Left forelimb (tissue), 1 donor: ENCODE measurements around the gene AAR2.

ENCODE experiments used
- DNase-seq: peaks from one replicate; pipeline ENCODE4 v3.0.0-alpha.2; 2018; ENCODE audit warnings: low spot score

The AAR2 gene

DNA sequence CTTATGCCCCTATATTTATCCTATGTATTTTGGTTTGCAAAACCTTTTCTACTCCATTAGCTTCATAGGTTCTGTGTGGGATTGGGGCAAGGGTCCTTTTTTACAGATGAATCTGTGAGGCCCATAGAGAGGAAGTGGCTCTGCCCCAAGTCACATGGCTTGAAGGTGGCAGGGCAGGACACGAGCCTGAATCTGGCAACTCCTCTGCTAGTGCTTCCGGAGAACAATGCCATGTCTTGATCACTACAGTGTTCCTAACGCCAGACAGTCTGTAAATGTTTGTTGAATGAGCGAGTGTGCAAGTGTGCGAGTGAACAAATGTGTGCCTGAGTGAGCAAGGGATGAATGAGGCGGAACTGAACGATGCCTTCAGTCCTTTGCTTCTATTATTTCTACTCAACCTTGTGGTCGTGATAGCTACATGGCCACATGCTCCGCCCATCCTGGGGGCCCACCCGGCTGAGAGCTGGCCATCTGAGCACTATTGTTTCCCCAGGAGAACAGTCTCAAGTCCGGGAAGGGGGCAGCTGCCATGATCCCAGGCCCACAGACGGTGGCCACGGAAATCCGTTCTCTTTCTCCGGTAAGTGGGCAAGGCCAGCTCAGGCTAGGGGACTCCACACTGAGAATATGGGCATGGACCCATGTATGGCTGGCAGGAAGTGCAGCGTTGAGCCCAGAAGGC, 17.8 kb upstream of the AAR2 start:
- DNase-seq: no peak

DNA sequence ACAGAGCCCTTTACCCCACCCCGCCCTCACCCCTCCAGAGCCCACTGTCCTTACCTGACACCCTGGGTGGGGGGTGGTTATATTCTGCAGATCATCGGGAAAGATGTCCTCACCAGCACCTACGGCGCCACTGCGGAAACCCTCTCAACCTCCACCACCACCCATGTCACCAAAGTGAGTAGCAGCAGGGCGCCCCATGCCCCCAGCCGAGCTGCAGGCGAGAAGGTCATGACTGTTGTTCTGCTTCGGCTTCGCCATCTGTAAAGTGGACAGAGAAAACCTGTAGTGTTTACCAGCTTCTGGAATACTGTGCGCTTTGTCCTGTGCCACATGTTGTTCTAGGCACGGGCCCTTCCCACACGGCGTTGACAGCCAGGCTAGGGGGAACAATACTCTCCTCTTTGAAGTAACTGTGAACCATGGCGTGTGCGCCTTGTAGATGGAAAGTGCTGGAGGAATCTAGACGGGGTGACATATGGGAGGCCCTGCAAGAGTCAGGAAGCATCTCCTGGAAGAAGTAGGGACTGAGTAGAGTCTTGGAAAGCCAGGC, 16.5 kb upstream of the AAR2 start:
- no peak for DNase-seq

DNA sequence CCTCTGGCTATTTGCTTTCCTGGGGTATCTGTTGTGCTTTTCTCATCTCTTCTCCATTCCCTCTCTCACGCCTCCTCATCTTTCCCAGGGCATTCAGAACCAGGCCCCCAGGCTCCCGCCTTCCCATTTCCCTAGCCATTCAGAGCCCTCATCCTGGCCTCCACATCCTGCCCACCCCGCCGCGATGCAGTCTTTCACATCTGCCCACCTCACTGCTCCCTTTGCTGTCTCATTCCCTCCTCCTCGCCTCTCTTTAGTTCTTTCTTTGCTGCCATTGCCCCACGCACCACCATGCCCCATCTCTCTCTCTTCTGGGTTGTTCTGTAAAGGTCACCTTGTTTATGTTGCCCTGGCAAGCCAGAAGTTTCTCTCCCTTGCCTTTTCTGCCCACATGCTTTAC, 10.6 kb upstream of the AAR2 start:
- no peak for DNase-seq

DNA sequence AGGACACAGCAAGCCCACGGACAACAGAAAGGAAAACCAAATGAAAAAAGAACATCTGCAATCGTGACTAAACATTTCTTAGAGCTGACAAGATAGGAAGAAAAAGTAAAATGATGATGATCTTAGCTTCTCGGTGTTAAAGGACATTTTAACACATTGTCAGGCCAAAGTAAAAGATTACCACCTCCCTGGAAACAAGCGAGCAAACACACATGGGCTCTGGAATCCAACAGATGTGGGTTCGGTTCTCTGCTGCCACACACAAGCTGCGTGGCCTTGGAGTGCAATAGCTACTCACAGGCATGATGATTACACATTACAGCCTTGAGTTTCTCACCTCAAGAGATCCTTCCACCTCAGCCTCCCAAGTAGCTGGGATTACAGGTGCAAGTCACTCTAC, 7.5 kb upstream of the AAR2 start:
- no peak for DNase-seq

DNA sequence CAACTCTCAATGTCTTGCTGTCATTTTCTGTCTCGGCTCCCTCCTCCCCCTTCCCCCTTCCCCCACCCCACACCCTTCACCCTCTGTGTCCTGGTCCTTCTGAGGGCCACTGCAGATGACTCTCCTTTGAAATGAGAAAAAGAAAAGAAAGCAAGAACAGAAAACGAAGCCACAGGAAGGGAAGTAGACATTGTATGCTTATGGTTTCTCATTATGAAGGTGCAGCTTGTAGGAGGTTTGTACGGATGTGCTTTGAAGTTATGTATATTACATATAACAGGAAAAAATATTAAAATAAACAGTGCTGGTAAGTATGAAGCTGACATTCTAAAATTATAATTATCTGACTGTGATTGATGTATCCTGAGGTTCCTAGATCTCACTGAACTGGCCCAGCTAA, 6.3 kb upstream of the AAR2 start:
- DNase-seq: no peak

DNA sequence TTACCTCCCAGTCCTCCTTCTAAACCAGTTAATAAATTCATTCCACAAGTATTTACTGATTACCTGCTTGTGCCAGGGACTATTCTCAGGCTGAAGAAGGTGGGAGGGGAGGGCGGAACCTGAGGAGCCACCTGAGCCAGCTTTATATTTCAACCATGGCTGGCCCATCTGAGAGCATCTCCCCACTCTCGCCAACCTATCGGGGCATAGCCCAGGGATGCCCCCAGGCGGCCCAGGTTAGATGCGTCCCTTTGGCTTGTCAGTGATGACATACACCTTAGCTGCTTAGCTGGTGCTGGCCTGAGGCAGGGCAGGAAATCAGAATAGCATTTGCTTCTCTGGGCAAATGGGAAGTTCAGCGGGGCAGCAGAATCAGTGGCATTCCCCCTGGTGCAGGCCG, 4.9 kb upstream of the AAR2 start:
- DNase-seq: no peak

DNA sequence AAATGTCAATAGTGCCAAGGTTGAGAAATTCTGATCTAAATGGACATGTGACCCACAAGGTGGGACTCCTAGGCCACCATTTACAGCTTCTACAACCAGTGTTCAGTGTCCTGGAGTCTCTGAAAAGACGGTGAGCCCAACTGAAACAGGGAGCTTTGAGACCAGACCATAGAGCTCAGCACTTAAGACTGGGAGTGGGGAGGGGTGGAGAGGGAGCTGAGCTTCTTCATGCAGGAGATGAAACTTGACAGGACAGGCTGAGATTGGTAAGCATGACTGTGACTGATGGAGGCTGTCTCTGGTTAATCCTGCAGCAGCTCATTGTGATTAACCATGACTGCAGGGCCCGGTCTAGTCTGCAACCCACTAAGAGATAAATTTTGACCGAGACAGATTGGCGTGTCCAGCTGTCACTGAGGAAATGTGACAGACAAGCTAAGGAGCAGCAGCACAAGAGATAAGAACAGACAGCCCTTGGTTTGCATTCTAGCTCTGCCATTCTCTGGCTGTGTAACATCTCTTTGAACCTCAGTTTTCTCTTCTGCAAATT, 1.4 kb upstream of the AAR2 start:
- DNase-seq: no peak

DNA sequence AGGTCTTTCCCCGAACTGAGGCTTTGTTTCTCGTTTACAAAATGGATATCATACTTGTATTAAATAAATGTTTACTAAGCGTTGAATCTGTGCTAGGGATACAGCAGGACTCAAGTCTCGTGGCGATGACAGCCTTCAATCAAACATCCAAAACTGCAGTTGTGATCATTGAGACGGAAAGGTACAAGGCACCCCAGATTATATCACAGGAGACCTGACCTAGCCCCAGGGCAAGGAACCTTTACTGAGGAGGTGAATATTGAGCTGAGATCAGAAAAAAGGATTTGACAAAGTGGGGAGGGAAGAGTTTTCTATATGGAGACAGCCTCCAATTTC, 476 bp downstream of the AAR2 start:
- DNase-seq: no peak

DNA sequence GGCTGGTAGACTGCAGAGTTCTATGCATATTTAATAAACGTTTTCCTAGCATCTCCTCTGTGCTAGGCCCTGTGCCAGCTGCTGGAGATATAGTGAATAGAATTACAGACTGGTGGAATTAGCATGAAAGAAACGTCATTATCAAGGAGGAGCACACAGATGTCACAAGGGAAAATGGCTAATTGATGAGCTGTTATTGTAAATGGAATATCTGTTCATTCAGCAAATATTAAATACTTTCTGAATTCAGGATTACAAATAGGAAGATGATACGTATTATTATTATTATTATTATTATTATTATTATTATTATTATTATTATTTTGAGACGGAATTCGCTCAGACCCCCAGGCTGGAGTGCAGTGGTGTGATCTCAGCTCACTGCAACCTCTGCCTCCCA, 1.2 kb downstream of the AAR2 start:
- no peak for DNase-seq

DNA sequence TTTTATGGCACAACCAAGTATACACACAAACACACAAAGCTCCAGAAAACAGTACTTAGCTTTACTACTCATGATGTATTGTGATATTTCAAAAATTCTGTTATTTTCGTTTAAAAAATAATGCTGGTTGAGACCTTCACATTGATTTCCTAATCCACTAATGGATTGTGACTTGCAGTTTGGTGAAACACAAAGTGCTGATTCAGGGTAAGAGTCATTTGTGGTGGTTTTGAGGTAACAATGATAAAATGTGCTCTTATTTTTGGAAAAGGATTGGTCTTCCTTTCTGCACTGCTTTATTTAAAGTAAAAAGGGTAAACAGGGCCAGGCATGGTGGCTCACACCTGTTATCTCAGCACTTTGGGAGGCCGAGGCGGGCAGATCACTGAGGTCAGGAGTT, 1.9 kb downstream of the AAR2 start:
- no peak for DNase-seq

DNA sequence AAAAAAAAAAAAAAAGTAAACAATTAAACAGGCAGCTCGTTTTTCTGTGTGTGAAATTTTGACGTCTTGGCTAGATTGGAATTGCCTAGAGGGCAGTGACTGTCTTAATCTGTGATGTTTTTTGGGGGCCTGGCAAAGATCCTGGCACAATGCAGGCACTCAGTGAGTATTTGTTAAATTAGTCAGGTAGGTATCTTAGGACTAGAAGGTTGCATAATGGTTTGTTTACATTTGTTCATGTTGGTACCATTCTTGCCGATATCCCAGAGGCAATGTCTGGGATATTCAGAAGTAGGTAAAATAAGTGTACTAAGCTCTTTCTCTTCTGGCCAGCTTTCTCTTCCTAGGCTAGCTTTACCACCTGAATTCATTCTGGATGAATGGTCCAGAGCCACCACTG, 2.5 kb downstream of the AAR2 start:
- DNase-seq: no peak

DNA sequence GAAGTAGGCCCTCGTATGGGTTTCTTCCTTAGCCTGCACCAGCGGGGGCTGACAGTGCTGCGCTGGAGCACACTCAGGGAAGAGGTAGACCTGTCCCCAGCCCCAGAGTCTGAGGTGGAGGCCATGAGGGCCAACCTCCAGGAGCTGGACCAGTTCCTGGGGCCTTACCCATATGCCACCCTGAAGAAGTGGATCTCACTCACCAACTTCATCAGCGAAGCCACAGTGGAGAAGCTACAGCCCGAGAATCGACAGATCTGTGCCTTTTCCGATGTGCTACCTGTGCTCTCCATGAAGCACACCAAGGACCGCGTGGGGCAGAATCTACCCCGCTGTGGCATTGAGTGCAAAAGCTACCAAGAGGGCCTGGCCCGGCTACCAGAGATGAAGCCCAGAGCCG, 3.8 kb downstream of the AAR2 start:
- DNase-seq: no peak

DNA sequence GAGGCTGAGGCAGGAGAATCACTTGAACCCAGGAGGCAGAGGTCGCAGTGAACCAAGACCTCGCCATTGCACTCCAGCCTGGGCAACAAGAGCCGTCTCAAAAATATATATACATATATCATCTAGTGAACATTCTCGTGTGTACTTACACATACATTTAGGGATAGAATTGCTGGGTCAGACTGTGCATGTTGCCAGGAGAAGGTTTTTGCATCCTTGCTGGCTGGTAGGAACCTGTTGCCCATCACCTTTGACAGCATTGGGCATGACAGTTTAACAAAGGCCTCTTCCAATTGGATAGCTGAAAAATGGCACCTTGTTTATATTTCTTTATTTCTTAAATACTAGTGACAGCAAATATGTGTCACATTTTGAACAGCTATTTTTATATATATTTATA, 5.4 kb downstream of the AAR2 start:
- DNase-seq: no peak

DNA sequence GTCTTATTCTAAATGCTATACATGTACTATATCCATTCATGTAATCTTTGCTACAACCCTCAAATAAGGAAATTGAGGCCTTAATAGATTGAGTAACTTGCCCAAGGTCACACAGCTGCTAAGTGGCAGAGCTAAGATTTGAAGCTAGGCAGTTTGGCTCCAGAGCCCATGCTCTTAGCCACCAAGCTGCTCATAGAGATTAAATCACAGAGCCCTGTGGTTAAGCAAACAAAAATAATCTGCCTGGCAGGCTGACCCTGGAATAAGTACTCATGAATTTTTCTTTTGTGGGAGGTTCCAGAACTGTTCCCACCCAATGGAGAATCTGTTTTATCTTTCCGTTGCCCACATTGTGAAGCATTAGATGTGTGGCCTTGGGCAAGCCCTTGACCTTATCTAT, 7.4 kb downstream of the AAR2 start:
- DNase-seq: no peak

DNA sequence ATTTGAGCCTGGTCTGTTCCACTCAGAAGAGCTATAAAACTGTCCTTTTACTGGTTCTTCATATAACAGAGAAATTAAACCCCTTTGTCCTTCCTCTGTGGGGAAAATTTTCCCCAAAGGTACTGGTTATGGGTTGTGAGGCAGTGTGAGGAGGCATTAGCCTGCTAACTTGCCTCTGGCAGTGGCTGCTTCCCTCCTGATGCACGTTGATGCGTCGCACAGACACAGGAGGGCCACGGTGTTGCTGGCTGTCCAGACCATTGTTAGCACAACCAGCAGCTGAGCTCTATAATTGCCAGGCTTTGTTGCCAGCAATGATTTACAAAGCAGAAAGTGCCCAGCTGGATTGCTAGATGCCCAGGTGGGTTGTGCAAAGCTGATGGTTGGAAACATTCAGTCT, 10.1 kb downstream of the AAR2 start:
- DNase-seq: no peak

DNA sequence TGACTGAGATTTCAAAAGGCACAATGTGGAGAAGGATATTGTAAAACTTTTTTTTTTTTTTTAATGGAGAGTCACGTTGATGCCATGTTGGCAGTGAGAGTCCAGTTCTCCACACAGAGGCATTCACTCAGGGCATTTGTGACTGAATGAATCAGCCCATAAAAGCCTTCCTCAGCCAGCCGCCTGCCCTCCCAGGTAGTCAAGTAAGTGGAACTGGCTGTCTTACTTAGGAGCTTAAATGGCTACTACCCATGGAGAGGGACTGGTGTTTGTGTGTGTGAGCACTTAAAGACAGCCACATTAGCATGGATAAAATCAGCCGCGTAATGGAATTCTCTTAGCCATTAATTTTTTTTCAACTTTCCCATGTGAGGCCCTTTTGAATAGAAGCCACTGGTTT, 12.6 kb downstream of the AAR2 start:
- no peak for DNase-seq

DNA sequence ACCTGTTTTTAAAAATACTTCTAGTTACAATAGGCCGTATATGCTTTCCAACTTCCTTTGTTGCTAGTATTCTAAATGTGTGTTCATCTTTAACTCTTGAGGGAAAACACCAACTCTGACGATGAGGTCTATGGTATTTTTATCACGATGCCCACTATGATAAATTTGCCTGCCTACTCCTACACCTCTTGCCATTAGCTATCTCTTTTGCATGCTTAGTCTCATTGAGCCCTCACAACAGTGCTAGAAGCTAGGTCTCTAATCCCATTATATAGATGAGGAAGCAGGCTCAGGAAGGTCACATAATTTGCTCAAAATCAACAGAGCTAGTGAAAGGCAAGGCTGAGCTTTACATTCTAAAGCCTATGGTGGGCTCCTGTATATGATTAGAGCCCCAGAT, 13.2 kb downstream of the AAR2 start:
- no peak for DNase-seq

DNA sequence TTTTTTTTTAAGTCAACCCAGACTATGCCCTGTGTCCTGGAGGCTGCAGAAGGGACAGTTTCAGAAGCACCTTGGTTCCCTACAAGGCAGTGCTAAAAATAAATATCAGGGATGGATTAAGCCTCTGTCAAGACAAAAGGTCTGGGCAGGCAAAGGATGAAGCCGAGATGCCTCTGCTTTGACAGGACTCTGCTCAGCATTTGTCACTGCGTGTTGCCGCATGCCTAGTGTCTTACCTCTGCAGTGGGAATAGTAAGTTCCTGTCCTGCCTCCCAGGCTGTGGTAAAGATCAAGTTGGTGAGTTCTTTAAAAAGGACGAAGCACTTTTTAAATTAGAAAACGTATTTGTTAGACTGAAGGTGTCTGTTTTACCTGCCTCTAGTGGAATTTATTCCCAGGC, 15.1 kb downstream of the AAR2 start:
- DNase-seq: no peak

DNA sequence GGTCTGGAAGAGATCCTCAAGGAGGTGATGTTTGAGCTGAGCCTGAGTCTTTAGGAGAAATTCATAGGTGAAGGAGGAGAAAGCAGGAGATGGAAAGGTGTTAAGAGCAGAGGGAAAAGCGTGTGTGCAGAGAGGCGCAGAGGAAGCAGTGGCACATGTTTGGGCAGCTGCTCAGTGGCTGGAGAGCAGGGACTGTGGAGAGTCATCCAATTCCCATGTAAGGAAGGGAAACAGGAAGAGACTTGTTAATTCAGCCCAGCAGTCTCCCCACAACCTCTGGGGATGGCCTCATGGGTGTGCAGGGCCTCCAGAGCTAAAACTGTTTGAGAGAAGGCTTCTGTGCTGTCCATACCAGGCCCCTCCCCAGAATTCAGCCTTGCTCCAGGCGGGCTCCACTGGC, 16.2 kb downstream of the AAR2 start:
- no peak for DNase-seq

DNA sequence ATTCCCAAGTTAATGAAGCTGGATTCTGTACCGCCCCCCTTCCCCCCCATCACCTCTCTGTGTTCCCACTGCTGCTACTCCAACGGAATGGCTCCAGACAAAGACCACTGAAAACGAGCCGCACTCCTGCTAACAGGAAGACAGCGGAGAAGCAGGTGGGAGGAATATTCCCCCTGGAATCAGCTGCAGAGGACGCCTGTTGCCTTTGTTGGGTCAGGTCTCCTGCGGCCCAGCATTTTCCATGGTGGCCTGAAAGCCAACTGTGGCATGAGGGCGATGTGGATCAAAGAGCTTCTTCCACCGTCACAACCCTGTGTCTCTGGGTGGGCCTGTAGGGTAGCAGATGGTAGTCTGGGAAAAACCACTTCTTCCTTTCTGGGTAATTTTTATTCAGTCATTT, 16.8 kb downstream of the AAR2 start:
- no peak for DNase-seq

DNA sequence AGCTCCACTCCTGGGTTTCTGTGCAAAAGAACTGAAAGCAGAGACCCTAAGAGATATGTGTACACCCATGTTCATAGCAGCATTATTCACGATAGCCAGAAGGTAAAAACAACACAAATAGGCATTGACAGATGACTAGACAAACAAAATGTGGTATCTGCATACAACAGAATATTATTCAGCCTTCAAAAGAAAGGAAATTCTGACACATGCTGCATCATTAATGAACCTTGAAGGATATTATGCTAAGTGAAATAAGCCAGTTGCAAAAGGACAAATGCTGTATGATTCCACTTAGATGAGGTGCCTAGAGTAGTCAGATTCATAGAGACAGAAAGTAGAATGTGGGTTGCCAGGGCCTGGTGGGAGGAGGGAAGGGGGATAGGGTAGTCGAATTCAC, 17.8 kb downstream of the AAR2 start:
- no peak for DNase-seq

DNA sequence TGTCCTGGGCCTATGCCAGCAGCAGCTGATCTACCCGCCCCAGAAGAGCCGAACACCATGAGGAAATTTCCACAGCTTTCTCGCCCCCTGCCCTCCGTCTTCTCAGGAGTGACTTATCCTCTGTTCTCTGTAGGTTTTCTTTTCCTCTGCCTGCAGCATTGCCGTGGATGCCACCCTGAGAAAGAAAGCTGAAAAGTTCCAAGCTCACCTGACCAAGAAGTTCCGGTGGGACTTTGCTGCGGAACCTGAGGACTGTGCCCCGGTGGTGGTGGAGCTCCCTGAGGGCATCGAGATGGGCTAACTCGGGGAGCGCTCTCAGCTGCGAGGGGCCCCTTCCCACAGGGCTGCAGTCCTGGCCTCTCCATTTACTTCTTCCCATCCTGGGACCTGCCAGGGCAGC, 19.2 kb downstream of the AAR2 start:
- no peak for DNase-seq

DNA sequence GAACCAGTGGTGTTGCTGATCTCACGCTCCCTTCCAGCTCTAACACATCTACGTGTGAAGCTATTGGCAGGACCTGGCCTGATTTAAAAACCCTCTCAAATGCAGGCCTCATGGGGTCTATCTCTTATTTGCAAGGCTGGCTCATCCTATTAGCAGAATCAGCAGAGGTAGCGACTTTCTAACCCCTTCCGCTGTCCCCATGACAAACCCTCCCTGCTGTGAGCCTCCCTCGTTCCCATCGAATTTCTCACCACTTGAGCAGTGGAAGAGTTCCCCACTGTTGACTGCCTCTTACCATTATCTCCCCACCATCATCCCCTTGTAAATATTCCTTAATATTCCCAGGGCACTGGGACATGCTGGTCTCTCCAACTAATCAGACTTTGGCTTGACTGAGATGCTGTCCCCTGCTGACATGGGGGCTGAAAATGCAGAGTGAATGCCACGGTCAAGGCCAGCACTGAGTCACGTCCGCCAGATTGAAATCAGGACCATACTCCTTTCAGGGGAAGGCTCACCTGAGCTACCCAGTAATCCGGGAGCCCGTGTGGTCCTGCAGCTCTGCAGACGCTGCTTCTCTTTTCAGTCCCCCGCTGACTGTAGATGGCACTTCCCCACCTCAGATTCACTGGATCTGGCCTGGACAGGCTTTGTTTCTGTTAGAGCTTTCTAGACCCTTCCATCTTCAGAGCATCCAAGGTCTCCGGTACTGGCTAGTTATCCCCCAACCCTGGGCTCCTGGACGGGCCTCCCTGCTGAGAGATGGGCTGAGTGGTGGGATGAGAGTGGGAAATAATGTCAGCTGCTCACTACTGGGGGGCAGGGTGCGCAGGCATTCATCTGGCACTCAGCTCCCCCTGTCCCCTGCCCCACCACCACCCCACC, 23.1 kb downstream of the AAR2 start:
- DNase-seq: no peak
